ENCODE data around the gene RASSF8. TPM values are rescaled to one million over a fixed set of nuclear protein-coding genes. Genes with fewer than 3 reads are reported as not detected.

The RASSF8 gene
- total and polyA plus RNA-seq, 2 experiments from 2014 or later: 11.5 to 30.6 TPM

GRCh38 chr12:25995906-25996305, 37.4 kb downstream of the RASSF8 start:
- no peaks in the 10 kb centered on the region for H3K36me3 Mint-ChIP-seq (ENCODE audit: low read depth)
- Histone ChIP-seq H3K4me2 (no peak overlapping the region), H3K27ac (ENCODE audit: low read depth) (peak overlapping the region; percentile 78)

More at GRCh38 chr12:25995906-25996305, 37.4 kb downstream of the RASSF8 start:
- H3K4me3 Mint-ChIP-seq: no peak overlapping the region
- no peaks in the 10 kb centered on the region for H3K27me3 ChIP-seq (ENCODE audit: insufficient read depth)
- H3K9me2 ChIP-seq (ENCODE audit: insufficient read depth): no peaks in the 10 kb centered on the region
- H3K4me1 Mint-ChIP-seq: peaks cover 66% of the 10 kb centered on the region
- H2AFZ ChIP-seq: no peak overlapping the region
- H3K36me3 ChIP-seq (ENCODE audit: insufficient read depth): no peaks in the 10 kb centered on the region
- peaks cover 38% of the 10 kb centered on the region for H3K4me1 ChIP-seq (ENCODE audit: insufficient read depth)
- peaks cover 75% of the 10 kb centered on the region for H3K79me2 ChIP-seq (replicated peaks; ENCODE audit: insufficient read depth)
- no peak for DNase-seq (ENCODE audit: low spot score)
- H3F3A ChIP-seq (replicated peaks; ENCODE audit: low read depth): no peaks in the 10 kb centered on the region
- no peaks in the 10 kb centered on the region for H3K27me3 Mint-ChIP-seq (ENCODE audit: insufficient read depth, low read depth, poor library complexity)
- H3K4me3 ChIP-seq: no peak overlapping the region
- ATAC-seq: no peak
- TF ChIP-seq, protein P1, sequence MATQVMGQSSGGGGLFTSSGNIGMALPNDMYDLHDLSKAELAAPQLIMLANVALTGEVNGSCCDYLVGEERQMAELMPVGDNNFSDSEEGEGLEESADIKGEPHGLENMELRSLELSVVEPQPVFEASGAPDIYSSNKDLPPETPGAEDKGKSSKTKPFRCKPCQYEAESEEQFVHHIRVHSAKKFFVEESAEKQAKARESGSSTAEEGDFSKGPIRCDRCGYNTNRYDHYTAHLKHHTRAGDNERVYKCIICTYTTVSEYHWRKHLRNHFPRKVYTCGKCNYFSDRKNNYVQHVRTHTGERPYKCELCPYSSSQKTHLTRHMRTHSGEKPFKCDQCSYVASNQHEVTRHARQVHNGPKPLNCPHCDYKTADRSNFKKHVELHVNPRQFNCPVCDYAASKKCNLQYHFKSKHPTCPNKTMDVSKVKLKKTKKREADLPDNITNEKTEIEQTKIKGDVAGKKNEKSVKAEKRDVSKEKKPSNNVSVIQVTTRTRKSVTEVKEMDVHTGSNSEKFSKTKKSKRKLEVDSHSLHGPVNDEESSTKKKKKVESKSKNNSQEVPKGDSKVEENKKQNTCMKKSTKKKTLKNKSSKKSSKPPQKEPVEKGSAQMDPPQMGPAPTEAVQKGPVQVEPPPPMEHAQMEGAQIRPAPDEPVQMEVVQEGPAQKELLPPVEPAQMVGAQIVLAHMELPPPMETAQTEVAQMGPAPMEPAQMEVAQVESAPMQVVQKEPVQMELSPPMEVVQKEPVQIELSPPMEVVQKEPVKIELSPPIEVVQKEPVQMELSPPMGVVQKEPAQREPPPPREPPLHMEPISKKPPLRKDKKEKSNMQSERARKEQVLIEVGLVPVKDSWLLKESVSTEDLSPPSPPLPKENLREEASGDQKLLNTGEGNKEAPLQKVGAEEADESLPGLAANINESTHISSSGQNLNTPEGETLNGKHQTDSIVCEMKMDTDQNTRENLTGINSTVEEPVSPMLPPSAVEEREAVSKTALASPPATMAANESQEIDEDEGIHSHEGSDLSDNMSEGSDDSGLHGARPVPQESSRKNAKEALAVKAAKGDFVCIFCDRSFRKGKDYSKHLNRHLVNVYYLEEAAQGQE (IDR thresholded peaks at IDR 0.05; ENCODE audit: unreplicated experiment): no peak
- TF ChIP-seq EZH2phosphoT487 (IDR thresholded peaks at IDR 0.05; ENCODE audit: unreplicated experiment) (no peak), ZNF331 (CRISPR knock-in tag; IDR thresholded peaks at IDR 0.05; ENCODE audit: low read depth) (no peak), POLR2AphosphoS5 (IDR thresholded peaks at IDR 0.05; ENCODE audit: low read depth) (no peak), STAT1 (IDR thresholded peaks at IDR 0.05; ENCODE audit: unreplicated experiment) (no peak), JUNB (IDR thresholded peaks at IDR 0.05; ENCODE audit: unreplicated experiment) (no peak), CTCF (conservative IDR thresholded peaks at IDR 0.05; ENCODE audit: low read depth in 2 of 2) (no peak), EZH2 (IDR thresholded peaks at IDR 0.05; ENCODE audit: low read depth, unreplicated experiment) (no peak), CREB1 (CRISPR knock-in tag; IDR thresholded peaks at IDR 0.05; ENCODE audit: low read depth) (no peak), ZNF462 (CRISPR knock-in tag; IDR thresholded peaks at IDR 0.05) (no peak), NANOG (IDR thresholded peaks at IDR 0.05; ENCODE audit: borderline replicate concordance) (no peak), ZNF114 (CRISPR knock-in tag; IDR thresholded peaks at IDR 0.05) (no peak)
- TF ChIP-seq, protein P2, sequence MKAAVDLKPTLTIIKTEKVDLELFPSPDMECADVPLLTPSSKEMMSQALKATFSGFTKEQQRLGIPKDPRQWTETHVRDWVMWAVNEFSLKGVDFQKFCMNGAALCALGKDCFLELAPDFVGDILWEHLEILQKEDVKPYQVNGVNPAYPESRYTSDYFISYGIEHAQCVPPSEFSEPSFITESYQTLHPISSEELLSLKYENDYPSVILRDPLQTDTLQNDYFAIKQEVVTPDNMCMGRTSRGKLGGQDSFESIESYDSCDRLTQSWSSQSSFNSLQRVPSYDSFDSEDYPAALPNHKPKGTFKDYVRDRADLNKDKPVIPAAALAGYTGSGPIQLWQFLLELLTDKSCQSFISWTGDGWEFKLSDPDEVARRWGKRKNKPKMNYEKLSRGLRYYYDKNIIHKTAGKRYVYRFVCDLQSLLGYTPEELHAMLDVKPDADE (IDR thresholded peaks at IDR 0.05): no peak
- H3K27ac Mint-ChIP-seq: no peak overlapping the region
- H3K9me3 Mint-ChIP-seq: no peaks in the 10 kb centered on the region
- no peaks in the 10 kb centered on the region for H4K20me1 ChIP-seq (replicated peaks; ENCODE audit: insufficient read depth)
